ENCODE data around the gene RNF208.

The RNF208 gene

GRCh38 chr9:137189297-137190295, 32.4 kb downstream of the RNF208 start:
- no peak for DNase-seq

GRCh38 chr9:137188490-137189296, 33.3 kb downstream of the RNF208 start, which contains the start of the genes ANAPC2 and SSNA1:
Gene ANAPC2, minus strand, starts transcription at chr9:137188560. Its CDS starts 28 bp downstream, at chr9:137188532.
Gene SSNA1, plus strand, starts transcription at chr9:137188676. Its CDS starts 51 bp downstream, at chr9:137188727.
- DNase-seq, result peak; percentile 96

DNA sequence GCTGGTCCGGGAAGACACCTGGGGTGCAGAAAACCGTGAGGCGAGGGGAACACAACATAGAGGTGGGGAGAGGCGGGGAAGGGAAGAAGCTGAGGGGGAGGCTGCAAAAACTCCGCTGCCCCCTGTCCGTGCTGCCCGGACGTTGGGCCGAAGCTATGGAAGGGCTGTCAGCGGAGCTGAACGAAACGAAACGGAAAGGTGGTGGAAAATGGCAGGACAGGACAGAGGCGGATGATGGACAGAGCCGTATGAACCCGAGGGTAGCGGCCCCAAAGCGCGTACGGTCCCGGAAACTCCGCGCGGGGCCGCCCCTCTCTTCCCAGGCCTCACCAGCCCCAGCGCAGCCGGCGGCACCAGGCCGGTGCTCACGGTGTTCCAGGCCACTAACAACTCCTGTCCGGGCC, 34.0 kb downstream of the RNF208 start:
- DNase-seq, result no peak

GRCh38 chr9:137187386-137187785, 34.7 kb downstream of the RNF208 start:
- no peak for DNase-seq

DNA sequence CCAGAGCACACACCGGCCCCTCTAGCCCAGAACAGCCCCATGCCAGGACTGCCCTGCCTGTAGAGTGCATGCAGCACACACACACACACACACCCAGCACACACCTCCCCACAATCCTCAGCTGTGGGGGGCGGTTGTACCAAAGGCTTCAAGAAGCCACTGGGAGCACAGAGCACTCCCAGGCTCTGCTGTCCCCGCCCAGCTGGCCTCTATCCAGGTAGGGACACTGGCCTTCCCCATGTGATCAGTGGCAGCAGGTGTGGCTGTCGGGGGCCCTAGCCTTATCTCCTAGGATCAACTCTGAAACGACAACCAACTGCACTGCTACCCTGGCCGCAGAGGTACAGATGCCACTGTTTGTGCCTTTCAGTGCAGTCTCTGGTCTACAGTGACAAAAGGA, 35.7 kb downstream of the RNF208 start:
- no peak for DNase-seq

DNA sequence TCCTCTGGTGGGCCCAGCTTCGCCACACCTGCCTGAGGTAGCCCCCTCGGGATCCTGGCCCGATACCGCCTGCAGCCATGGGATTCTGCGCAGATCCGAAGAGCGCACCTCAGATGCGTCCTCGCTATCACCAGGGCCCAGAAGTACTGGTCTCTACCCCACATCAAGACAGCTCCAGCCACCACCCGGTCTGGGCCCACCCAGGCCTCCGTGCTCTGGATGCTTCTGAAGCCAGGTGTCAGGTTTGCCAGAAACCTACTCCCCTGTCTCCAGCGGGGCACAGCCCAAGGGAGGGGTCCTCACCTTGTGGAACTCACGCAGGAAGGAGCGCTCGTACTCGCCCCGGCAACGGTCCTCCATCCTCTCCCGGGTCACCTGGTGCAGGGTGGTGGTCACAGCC, 36.1 kb downstream of the RNF208 start:
- DNase-seq, result no peak

DNA sequence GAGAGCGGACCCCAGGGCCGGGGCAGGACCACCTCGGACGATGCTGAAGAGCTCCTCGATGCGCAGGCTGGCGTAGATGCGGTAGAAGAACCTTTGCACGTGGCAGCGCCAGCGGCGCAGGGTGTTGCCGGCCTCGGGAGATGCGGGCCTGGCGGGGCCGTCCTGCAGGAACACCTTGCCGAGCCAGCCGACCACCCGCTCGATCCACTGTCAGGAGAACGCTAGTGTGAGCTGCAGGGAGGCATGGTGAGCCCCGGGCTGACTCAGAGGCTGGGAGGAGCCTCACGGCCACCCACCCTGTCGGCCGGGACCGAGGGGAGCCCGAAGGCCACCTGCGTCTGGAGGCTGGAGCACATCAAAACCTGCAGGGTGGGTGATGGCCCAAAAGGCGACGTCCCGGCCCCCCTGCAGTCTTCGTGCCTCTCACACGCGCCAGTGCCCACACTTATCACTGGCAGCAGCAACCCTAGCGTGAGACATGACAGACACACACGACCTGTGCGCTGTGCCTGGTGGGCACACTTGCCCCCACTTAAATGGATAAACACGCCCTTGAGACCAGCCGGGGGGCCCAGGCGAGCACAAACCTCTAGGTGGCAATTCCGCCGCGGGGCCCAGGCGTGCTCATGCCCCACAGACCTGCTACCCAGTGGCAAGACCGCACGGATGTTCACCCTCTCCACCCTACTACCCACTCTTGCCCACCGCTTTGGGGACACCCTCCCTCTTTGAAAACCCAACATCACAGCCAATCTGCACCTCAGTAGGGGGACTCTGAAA, 37.0 kb downstream of the RNF208 start:
- no peak for DNase-seq

DNA sequence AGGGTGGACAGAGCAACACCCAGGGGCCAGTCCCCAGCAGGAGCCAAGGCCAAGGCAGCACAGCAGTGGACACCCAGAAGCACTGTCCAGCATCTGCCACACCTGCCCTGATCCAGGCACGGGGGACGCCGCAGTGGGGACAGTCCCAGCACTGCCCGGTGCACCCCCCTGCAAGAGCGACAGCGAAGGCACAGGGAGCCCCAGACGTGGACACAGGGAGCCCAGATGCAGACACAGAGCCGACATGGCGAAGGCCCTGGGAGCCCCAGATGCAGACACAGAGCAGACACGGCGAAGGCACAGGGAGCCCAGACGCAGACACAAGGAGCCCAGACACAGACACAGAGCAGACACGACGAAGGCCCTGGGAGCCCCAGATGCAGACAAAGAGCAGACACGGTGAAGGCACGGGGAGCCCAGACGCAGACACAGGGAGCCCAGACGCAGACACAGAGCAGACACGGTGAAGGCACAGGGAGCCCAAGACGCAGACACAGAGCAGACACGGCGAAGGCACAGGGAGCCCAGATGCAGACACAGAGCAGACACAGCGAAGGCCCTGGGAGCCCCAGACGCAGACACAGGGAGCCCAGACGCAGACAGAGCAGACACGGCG, 38.0 kb downstream of the RNF208 start:
- DNase-seq, result no peak

DNA sequence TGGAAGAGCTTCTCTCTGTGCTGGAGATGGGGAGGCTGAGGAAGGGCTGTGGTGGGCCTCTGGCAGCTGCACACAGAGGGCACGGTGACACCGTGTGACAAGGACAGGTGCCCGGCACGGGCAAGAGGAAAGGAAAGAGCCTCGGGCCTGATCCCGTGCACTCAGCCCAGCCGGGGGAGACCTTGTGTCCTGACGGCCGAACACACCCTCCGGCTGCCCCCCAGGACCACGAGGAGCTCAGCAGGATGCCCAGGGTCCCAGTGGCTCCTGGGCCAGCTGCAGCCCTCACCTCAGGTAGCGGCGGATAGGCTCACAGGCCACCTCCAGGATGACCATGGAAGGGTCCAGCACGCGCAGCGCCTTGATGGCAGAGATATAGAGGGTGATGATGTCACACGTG, 39.2 kb downstream of the RNF208 start:
- DNase-seq, result no peak

DNA sequence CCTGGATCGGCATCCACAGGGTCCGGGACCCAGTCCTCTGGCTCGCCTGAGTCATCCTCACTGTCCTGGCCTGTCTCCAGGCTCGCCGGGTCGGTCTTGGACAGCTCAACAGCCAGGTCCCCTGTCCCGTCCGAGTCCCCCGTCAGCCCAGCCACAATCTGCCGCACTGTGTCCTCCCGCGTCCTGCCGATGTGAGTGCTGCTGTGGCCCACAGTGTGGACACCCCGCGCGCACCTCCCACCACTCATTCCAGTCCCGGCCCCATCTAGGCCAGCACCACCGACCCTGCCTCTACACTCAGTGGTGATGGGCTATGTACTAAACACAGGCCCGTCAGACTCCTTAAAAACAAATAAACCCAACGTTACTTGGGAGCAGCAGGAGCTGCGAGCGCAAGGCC, 40.4 kb downstream of the RNF208 start:
- DNase-seq, result no peak

DNA sequence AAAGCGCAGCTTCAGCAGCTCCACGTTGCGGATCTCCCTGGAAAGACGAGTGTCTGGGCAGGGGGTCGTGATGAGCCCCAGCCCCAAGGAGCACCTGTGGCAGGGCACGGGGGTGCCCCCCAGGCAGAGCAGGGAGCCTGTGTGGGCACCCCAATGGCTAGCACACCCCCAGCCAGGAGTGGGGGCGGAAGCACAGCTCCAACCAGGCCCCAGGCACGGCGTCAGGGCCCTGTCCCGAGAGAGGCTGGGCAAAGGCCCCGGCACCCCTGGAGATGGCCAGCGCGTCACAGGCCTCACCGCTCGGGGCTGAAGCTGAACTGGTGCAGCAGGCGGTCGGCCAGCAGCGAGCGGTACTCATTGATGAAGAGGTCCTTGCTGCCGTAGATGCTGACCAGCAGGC, 41.5 kb downstream of the RNF208 start:
- no peak for DNase-seq

DNA sequence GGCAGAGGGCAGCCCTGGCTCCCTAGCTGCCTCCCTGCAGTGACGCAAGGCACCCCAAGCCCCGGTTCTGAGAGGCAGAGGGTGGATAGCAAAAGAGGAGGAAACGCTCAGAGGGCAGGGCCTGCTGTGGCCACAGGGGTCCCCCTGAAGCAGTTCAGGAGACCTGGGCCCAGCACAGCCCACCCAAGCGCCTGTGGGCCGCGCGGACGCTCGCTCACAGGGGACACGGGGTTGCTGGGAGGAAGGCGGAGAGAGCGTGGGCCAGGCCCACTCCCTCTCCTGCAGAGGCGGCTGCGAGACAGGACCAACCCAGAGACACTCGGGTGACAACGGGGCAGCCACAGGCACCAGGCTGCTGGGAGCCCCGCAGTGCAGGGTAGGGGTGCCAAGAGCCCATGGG, 42.3 kb downstream of the RNF208 start:
- no peak for DNase-seq

GRCh38 chr9:137178939-137179630, 43.0 kb downstream of the RNF208 start:
- no peak for DNase-seq

- DNase-seq, result no peak
Measured at GRCh38 chr9:137178201-137178938, 43.7 kb downstream of the RNF208 start.

GRCh38 chr9:137176302-137177182, 45.5 kb downstream of the RNF208 start:
- DNase-seq, result peak; percentile 49

DNA sequence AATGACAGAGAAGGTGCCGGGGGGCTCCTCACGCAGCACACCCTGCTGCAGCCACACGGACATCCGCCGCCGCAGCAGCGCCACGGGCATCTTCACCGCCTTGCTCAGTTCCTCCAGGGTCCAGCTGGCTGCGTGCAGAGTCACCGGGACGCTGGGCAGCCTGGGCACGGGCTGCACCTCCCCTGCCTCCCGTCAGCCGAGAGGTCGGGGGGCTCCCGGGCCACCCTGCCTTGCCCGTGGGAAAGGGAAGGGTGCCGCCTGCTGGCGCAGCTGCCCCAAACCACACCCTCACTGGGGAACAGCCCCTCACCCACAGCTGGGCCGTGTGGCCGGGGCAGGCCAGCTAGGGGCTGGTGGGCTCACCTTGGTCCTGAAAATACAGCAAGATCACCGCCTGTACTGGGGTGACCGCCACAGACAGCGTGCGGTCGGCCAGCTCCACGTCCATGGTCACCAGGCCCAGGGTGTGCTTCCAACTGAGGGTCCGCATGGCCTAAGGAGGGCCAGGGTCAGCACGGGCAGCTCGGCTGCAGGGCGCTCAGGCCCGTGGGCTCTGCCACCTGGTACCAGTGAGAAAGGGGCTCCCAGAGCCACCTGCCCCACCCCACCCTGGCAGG, 46.6 kb downstream of the RNF208 start:
- no peak for DNase-seq

- DNase-seq, result no peak
Measured at GRCh38 chr9:137174722-137175293, 47.2 kb downstream of the RNF208 start.

DNA sequence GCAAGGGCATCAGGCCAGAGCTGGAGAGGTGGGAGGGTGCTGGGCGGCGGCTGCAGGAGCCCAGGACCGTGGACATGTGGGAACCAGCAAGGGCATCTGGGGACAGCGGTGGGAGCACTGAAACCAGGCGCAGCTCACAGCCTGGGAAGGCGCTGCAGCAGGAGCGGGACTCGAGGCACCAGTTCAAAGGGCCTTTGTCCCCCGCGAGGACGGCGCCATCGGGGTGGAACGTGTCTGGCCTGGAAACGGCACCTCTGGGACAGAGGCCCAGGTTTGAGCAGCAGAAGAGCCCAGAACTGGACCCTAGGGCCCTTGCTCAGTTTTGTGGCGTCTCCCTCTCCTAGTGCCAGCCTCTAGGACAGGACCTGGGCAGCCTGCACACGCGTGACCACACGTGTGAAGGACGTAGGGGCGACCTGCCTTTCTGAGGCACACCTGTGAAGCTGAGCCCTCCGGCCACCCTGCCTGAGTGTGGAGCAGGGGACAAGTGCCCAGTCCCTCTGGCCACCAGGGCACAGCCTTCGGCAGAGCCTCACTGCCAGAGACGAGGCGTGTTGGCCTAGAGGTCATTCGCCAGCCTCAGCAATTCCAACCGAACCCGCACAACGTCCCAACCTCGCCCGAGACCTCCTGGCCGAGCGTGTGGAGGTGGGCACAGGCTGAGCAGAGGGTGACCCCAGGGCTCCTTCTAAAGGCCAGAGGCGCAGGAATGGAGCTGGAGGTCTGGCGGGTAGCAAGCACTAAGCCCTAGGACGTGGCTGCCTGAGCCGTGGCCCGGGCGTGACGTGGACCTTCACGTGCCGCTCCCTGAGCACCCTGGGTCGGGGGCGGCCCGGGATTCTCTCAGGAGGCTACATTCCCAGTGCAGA, 48.0 kb downstream of the RNF208 start:
- no peak for DNase-seq
